Measurements from ENCODE around the gene GZF1. TPM values are rescaled to one million over a fixed set of nuclear protein-coding genes. Genes with fewer than 3 reads are reported as not detected.

The GZF1 gene
- total RNA-seq, 4 donors from 2014 or later = 3.4 to 11.8 (median 5.1) TPM

DNA sequence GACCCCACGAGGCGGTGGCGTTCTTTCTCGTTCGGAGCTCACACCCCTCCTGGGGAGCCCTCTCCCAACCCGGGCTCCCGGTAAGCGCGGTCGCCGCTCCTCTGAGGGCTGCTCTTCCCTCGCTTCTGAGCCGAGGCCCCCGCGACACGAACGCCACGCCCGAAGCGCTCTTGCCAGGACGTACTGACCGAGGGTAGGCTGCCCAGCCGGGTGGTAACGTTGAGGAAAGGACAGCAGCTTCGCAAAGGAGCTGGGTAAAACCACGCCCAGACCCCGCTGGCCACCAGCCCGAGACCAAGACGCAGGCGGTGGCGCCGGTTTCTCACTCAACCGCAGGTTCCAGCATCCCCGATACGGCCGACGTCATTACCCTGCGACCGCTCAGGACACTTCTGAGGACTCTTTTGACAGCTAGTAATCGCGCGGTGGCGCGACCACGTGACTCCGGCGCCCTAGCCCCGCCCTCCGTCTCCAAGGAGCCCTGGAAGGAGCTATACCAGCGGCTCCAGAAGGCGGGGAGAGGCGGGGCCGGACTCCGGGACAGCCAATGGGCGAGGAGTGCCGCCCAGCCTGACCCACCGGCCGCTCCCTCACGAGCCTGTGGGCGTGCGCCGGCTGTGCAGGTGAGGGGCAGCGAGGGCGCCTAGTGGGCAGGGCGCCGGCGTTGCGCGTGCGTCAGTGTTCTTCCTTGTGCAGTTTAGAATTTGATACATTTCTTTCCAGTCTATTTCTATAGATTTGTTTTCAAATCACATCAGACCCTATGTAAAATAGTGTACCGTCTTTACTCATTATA is 4.0 kb upstream of the GZF1 start:
- TF ChIP-seq, protein P1, sequence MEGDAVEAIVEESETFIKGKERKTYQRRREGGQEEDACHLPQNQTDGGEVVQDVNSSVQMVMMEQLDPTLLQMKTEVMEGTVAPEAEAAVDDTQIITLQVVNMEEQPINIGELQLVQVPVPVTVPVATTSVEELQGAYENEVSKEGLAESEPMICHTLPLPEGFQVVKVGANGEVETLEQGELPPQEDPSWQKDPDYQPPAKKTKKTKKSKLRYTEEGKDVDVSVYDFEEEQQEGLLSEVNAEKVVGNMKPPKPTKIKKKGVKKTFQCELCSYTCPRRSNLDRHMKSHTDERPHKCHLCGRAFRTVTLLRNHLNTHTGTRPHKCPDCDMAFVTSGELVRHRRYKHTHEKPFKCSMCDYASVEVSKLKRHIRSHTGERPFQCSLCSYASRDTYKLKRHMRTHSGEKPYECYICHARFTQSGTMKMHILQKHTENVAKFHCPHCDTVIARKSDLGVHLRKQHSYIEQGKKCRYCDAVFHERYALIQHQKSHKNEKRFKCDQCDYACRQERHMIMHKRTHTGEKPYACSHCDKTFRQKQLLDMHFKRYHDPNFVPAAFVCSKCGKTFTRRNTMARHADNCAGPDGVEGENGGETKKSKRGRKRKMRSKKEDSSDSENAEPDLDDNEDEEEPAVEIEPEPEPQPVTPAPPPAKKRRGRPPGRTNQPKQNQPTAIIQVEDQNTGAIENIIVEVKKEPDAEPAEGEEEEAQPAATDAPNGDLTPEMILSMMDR (IDR thresholded peaks at IDR 0.05) = peak in 5 of 6 experiments; percentile 8 to 20 (median 19)
- TF ChIP-seq POLR2A (IDR thresholded peaks at IDR 0.05) = peak in 2 of 4 donors; percentile 73 to 82
- 0 to 2% methylated on average over 5 to 9 of the region's 71 CpGs for WGBS, 2 donors
- intact Hi-C loops (cut with DNase I) = no loop called here

DNA sequence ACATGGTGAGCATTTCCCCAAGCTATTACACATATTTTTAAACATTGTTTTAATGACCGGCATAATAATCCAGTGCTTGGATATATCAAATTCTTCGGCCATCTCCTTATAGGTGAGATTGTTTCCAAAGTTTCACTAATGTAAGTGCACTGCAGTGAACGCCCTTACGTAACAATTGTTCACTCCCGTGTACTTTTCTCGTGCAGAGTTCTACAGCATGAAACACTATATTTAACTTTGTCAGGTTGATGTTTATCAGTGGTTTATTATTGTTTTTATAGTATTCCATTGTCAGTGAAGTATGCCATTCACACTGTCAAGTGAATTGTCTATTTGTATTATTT is 3.4 kb upstream of the GZF1 start:
- Histone ChIP-seq H3K27me3 (no peaks in the 10 kb centered on the region), H3K27ac (peak overlapping the region; percentile 96 to 98 (median 98)), H3K4me1 (peaks cover 18 to 50% (median 28%) of the 10 kb centered on the region in 3 donors), H3K9me3 (no peaks in the 10 kb centered on the region), H3K36me3 (peaks cover 0 to 29% (median 4%) of the 10 kb centered on the region in 3 donors), H3K4me3 (peak overlapping the region; percentile 58 to 85 (median 66))
- no peak for DNase-seq
- intact Hi-C loops (cut with DNase I) = no loop called here
- TF ChIP-seq, protein P1 (IDR thresholded peaks at IDR 0.05) = no peak
- no peak for TF ChIP-seq POLR2A (IDR thresholded peaks at IDR 0.05)
- 14 to 19% methylated on average over 6 of the region's 6 CpGs for WGBS, 2 donors

More for the DNA sequence above, 4.0 kb upstream of the GZF1 start:
- H3K4me3 ChIP-seq = peak overlapping the region; percentile 58 to 85 (median 66)
- no peaks in the 10 kb centered on the region for H3K9me3 ChIP-seq
- peak overlapping the region; percentile 96 to 98 (median 98) for H3K27ac ChIP-seq
- H3K27me3 ChIP-seq = no peaks in the 10 kb centered on the region
- H3K4me1 ChIP-seq = peaks cover 12 to 48% (median 22%) of the 10 kb centered on the region in 3 donors
- peaks cover 0 to 29% (median 4%) of the 10 kb centered on the region in 3 donors for H3K36me3 ChIP-seq
- DNase-seq = peak; percentile 99

DNA sequence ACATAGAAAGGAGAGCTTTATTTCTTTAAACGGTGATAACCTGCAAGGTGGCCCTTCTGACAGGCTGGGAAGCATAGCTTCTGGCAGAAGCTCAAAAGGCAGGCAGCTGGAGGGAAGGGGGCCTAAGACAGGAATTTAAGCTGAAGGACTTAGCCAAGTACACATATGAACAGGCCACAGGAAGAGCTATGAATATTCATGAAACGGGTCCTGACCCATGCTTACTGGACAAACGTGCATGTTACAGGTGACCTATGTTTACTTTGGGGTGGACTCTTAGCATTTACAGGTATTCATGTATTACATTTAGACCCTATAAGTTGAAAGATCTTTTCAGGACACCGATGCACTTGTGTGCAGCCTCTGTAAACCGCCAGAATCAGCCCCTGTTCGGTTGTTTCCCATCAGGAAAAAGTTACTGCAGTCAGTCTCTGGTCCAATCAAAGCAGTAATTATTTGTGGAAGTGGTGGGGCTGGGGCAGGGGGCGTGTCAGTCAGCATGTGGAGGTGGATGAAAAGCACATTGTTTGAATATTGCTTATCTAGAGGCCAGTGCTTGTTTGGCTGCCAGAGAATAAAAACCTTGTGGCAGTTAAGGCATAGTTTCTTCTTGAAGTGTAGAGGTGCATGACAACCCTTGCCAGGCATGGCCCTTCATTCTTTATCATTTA is 2.9 kb upstream of the GZF1 start:
- intact Hi-C loops (cut with DNase I) = no loop called here

DNA sequence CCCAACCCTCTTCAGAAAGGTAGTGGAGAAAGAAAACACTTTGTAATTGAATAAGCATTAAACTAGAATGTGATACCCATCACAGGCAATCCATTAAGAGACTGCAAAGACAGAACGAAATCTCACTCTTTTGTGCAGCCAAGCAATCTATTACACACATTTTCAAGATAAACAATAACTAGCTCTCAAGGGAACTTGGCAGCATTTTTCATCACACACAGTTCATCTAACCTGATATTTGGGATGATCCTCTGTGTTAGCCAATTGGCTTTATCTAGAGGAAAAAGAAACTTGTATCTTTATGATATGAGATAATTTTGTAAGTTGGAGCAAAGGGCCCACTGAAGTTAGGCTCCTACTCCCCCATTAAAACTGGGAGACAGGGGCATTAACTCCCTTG is 1.5 kb upstream of the GZF1 start:
- Histone ChIP-seq H3K9me3 (no peaks in the 10 kb centered on the region), H3K27ac (peak overlapping the region; percentile 96 to 100 (median 100)), H3K36me3 (peaks cover 0 to 23% (median 2%) of the 10 kb centered on the region in 3 donors), H3K4me3 (no peak overlapping the region), H3K27me3 (no peaks in the 10 kb centered on the region), H3K4me1 (peaks cover 18 to 64% (median 31%) of the 10 kb centered on the region in 3 donors)
- DNase-seq = no peak
- WGBS, 2 donors = 52 to 54% methylated on average over 1 of the region's 1 CpG
- intact Hi-C loops (cut with DNase I) = no loop called here
- TF ChIP-seq, protein P1 (IDR thresholded peaks at IDR 0.05) = no peak
- TF ChIP-seq POLR2A (IDR thresholded peaks at IDR 0.05) = no peak

More for the DNA sequence above, 2.9 kb upstream of the GZF1 start:
- Histone ChIP-seq H3K4me3 (peak overlapping the region in 2 of 4 donors; percentile 58 to 65), H3K36me3 (peaks cover 0 to 24% (median 4%) of the 10 kb centered on the region in 3 donors), H3K4me1 (peaks cover 18 to 55% (median 30%) of the 10 kb centered on the region in 3 donors), H3K27ac (peak overlapping the region; percentile 96 to 98 (median 98)), H3K27me3 (no peaks in the 10 kb centered on the region), H3K9me3 (no peaks in the 10 kb centered on the region)
- no peak for DNase-seq
- no peak for TF ChIP-seq POLR2A (IDR thresholded peaks at IDR 0.05)
- TF ChIP-seq, protein P1 (IDR thresholded peaks at IDR 0.05) = no peak
- WGBS, 2 donors = 50 to 53% methylated on average over 6 to 7 of the region's 7 CpGs

DNA sequence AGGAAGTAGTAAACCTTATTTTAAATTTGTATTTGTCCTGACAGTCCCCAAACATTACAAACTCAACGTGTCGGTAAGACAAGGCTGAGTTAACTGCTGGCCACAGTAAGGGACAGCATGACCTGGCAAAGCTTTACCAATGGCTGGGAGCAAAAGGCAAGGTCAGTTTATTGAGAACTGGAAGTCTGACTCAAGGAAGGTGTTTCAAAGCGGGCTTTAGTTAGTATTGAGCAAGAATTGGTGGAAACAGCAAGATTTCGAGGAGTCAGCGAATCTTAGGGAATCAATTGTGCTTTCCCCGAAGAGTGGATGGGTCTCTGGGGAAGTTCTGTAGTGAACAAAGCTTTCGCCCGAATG is 885 bp upstream of the GZF1 start:
- DNase-seq = no peak
- intact Hi-C loops (cut with DNase I) = no loop called here
- Histone ChIP-seq H3K4me3 (peak overlapping the region; percentile 64 to 94 (median 82)), H3K27me3 (no peaks in the 10 kb centered on the region), H3K27ac (peak overlapping the region; percentile 96 to 100 (median 100)), H3K9me3 (no peaks in the 10 kb centered on the region), H3K36me3 (peaks cover 0 to 22% (median 5%) of the 10 kb centered on the region in 3 donors), H3K4me1 (peaks cover 18 to 68% (median 37%) of the 10 kb centered on the region in 3 donors)
- WGBS, 2 donors = 2 to 5% methylated on average over 8 of the region's 8 CpGs
- TF ChIP-seq, protein P1 (IDR thresholded peaks at IDR 0.05) = no peak
- TF ChIP-seq POLR2A (IDR thresholded peaks at IDR 0.05) = no peak
